ENCODE results near the gene PSME3IP1.

GRCh38 chr16:57112403-57113041 is 73.3 kb downstream of the PSME3IP1 start:
- no peak for TF ChIP-seq POLR2AphosphoS5 (IDR thresholded peaks at IDR 0.05; ENCODE audit: low read depth, low read length)
- TF ChIP-seq TAF1 (IDR thresholded peaks at IDR 0.05; ENCODE audit: borderline replicate concordance, insufficient read depth, low read length): no peak
- TF ChIP-seq FOXP2 (optimal IDR thresholded peaks at IDR 0.05; ENCODE audit: borderline replicate concordance, extremely low read depth, extremely low read length, insufficient read depth): no peak
- no peak for TF ChIP-seq REST (IDR thresholded peaks at IDR 0.05; ENCODE audit: insufficient read depth in 1 of 2, low read depth in 2 of 2, low read length in 2 of 2)

All from PFSK-1 (cell line).